Measurements from ENCODE around the gene P2RX6.

GRCh38 chr22:20978419-20978818 lies 36.5 kb upstream of the P2RX6 start:
- no peak for TF ChIP-seq CTCF (IDR thresholded peaks at IDR 0.05)
- TF ChIP-seq REST (IDR thresholded peaks at IDR 0.05; ENCODE audit: low read depth, low read length): no peak
- TF ChIP-seq RAD21 (IDR thresholded peaks at IDR 0.05; ENCODE audit: low read length): no peak
- no peak for TF ChIP-seq POLR2AphosphoS5 (IDR thresholded peaks at IDR 0.05; ENCODE audit: low read depth, low read length)

Measured in SK-N-SH (cell line).